K562 (cell line): Measurements from ENCODE around the gene MAP3K14. TPM values are rescaled to one million over a fixed set of nuclear protein-coding genes. Genes with fewer than 3 reads are reported as not detected.

Experiments used
- CREB3L1 ChIP-seq: fragments of 450-650 bp; IDR thresholded peaks from 2 replicates; pipeline ENCODE4 v1.6.1; 2014; ENCODE audit warnings: low read depth, mild to moderate bottlenecking, moderate library complexity, borderline replicate concordance
- ETV6 ChIP-seq, 3 experiments: fragments of 150-350 bp in 1 of 3; sonication (generic) in 1 of 3; formaldehyde crosslinking in 1 of 3; IDR thresholded peaks; 2 replicates each; pipeline versions ENCODE4 v1.6.1 to v1.8.0; 2014 to 2022; ENCODE audit warnings: borderline replicate concordance in 2 of 3, low read depth in 2 of 3, antibody characterized with exemption in 1 of 3, low read length in 1 of 3, mild to moderate bottlenecking in 1 of 3, missing genetic modification reagents in 1 of 3
- HDAC2 ChIP-seq: fragments of 450-650 bp; IDR thresholded peaks from 2 replicates; pipeline ENCODE4 v1.6.1; 2016; ENCODE audit warnings: mild to moderate bottlenecking
- RERE ChIP-seq: sonication (generic); formaldehyde crosslinking; IDR thresholded peaks from 2 replicates; pipeline ENCODE4 v1.8.0; 2023; ENCODE audit warnings: missing genetic modification reagents, mild to moderate bottlenecking, borderline replicate concordance
- SAP30 ChIP-seq: fragments of 200-600 bp; sonication (generic); IDR thresholded peaks from 2 replicates; pipeline ENCODE4 v1.6.1; 2012; ENCODE audit warnings: borderline replicate concordance, low read depth, mild to moderate bottlenecking, moderate library complexity, low read length, control low read depth, inconsistent platforms; ENCODE audit not compliant: insufficient read depth, poor library complexity, severe bottlenecking
- USF2 ChIP-seq: sonication (generic); formaldehyde crosslinking; IDR thresholded peaks from 2 replicates; pipeline ENCODE4 v1.5.0; 2020; ENCODE audit warnings: missing genetic modification reagents
- polyA plus RNA-seq, 8 experiments: library from polyadenylated mRNA; depleted of rRNA in 4 of 8; stranded (reverse) in 5 of 8; unstranded in 3 of 8; fragments of >200 nt; fragmentation: Nextera tagmentation in 2 of 8; fragmentation: Illumina TruSeq in 1 of 8; extraction: Ambion mirVana in 2 of 8; extraction: Trizol in 1 of 8; gene quantifications; 2 replicates each; pipeline versions ENCODE4 v1.2.1 to v1.2.3, GENCODE V29; 2011 to 2014; ENCODE audit warnings: inconsistent platforms in 1 of 8, missing spikeins in 1 of 8
- total RNA-seq, 7 experiments: library from RNA; depleted of rRNA in 6 of 7; stranded (reverse); fragments of >200 nt in 6 of 7; fragmentation: Illumina TruSeq in 2 of 7; extraction: Trizol in 2 of 7; gene quantifications; 2 replicates each; pipeline versions ENCODE4 v1.2.1 to v1.2.3, GENCODE V29; 2011 to 2021; ENCODE audit warnings: low replicate concordance in 1 of 7
- TF ChIP-seq, protein P1 (sequence below): fragments of 250-450 bp; sonication (Bioruptor Pico); IDR thresholded peaks from 2 replicates; pipeline ENCODE4 v1.4.0; 2020

MAP3K14 gene
- total and polyA plus RNA-seq, 9 of the 15 experiments (the other 6 are each of a cell fraction or from before 2014, with no cell fraction given): 0.45 to 8.7 (median 3.2) TPM

DNA sequence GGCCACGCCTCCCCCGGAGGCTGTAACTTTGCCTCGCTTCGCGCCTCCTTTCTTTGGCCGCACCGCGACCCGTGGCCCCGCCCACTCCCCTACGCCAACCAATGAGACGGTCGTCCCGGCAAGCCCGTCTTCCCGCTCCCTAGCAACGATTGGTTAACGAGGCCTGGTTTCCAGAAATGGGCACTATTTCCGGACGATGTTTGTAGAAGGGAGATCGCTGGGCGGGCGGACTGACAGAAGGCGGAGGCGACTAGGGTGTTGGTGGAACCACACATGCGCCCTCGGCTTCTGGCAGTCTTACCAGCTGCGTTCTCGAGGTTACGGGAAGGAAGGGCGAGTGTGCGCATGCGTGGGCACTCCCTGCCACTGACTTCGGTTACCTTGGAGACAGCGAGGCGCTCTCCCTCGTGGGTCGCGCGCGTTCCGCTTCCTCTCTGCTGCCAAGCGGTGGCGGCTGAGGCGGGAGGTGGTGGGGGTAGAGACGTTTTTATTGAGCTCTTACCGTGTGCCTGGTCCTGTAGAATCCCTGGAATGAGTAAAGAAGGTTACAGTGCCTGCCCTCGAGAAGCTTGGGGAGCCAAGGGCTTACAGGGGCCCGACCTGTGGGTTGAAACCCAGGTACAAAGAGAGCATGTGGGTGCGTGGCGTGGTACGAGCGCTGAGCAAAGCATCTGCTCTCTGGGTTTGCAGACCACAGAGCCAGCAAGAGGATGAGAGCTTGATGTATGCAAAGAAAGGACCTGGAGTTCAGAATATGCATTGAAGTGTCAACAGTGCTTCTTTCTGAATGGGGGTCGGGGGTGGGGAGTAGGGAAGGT, 500 bp upstream of the MAP3K14 start (continued):
- TF ChIP-seq RERE (CRISPR knock-in tag) (no peak), USF2 (CRISPR knock-in tag) (peak; percentile 31; the same call in 1 of the 2 replicates), SAP30 (peak; percentile 90), HDAC2 (peak; percentile 71; the same call in 1 of the 2 replicates), CREB3L1 (0 out of 2 replicates have a peak, but pooled peaks have one; percentile 18), ETV6 (IDR thresholded peaks at IDR 0.05; ENCODE audit: borderline replicate concordance in 1 of 2, low read depth in 2 of 2, low read length in 1 of 2) (no peak), ETV6 (CRISPR knock-in tag; IDR thresholded peaks at IDR 0.05; ENCODE audit: borderline replicate concordance) (no peak)
- TF ChIP-seq, protein P1, sequence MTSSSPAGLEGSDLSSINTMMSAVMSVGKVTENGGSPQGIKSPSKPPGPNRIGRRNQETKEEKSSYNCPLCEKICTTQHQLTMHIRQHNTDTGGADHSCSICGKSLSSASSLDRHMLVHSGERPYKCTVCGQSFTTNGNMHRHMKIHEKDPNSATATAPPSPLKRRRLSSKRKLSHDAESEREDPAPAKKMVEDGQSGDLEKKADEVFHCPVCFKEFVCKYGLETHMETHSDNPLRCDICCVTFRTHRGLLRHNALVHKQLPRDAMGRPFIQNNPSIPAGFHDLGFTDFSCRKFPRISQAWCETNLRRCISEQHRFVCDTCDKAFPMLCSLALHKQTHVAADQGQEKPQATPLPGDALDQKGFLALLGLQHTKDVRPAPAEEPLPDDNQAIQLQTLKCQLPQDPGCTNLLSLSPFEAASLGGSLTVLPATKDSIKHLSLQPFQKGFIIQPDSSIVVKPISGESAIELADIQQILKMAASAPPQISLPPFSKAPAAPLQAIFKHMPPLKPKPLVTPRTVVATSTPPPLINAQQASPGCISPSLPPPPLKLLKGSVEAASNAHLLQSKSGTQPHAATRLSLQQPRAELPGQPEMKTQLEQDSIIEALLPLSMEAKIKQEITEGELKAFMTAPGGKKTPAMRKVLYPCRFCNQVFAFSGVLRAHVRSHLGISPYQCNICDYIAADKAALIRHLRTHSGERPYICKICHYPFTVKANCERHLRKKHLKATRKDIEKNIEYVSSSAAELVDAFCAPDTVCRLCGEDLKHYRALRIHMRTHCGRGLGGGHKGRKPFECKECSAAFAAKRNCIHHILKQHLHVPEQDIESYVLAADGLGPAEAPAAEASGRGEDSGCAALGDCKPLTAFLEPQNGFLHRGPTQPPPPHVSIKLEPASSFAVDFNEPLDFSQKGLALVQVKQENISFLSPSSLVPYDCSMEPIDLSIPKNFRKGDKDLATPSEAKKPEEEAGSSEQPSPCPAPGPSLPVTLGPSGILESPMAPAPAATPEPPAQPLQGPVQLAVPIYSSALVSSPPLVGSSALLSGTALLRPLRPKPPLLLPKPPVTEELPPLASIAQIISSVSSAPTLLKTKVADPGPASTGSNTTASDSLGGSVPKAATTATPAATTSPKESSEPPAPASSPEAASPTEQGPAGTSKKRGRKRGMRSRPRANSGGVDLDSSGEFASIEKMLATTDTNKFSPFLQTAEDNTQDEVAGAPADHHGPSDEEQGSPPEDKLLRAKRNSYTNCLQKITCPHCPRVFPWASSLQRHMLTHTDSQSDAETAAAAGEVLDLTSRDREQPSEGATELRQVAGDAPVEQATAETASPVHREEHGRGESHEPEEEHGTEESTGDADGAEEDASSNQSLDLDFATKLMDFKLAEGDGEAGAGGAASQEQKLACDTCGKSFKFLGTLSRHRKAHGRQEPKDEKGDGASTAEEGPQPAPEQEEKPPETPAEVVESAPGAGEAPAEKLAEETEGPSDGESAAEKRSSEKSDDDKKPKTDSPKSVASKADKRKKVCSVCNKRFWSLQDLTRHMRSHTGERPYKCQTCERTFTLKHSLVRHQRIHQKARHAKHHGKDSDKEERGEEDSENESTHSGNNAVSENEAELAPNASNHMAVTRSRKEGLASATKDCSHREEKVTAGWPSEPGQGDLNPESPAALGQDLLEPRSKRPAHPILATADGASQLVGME (CRISPR knock-in tag): no peak
